ENCODE data around the gene ADAMTS6.

DNA sequence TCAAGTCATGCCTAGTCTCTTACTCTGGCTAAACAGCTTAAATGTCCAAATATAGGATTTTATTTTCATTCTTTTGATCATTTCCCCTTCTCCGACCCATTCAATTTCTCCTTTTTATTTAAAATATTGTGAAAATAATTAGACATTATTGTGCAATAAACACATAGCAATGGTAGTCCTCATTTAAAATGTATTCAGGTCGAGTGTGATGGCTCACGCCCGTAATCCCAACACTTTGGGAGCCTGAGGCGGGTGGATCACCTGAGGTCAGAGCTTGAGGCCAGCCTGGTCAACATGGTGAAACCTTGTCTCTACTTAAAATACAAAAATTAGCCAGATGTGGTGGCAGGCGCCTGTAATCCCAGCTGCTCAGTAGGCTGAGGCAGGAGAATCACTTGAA is 26.7 kb downstream of the ADAMTS6 start:
- TF ChIP-seq, protein P1, sequence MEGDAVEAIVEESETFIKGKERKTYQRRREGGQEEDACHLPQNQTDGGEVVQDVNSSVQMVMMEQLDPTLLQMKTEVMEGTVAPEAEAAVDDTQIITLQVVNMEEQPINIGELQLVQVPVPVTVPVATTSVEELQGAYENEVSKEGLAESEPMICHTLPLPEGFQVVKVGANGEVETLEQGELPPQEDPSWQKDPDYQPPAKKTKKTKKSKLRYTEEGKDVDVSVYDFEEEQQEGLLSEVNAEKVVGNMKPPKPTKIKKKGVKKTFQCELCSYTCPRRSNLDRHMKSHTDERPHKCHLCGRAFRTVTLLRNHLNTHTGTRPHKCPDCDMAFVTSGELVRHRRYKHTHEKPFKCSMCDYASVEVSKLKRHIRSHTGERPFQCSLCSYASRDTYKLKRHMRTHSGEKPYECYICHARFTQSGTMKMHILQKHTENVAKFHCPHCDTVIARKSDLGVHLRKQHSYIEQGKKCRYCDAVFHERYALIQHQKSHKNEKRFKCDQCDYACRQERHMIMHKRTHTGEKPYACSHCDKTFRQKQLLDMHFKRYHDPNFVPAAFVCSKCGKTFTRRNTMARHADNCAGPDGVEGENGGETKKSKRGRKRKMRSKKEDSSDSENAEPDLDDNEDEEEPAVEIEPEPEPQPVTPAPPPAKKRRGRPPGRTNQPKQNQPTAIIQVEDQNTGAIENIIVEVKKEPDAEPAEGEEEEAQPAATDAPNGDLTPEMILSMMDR (conservative IDR thresholded peaks at IDR 0.05; ENCODE audit: low read depth in 2 of 2) = no peak
- no peak for TF ChIP-seq EZH2 (IDR thresholded peaks at IDR 0.05; ENCODE audit: low read depth, unreplicated experiment)
- TF ChIP-seq, protein P2, sequence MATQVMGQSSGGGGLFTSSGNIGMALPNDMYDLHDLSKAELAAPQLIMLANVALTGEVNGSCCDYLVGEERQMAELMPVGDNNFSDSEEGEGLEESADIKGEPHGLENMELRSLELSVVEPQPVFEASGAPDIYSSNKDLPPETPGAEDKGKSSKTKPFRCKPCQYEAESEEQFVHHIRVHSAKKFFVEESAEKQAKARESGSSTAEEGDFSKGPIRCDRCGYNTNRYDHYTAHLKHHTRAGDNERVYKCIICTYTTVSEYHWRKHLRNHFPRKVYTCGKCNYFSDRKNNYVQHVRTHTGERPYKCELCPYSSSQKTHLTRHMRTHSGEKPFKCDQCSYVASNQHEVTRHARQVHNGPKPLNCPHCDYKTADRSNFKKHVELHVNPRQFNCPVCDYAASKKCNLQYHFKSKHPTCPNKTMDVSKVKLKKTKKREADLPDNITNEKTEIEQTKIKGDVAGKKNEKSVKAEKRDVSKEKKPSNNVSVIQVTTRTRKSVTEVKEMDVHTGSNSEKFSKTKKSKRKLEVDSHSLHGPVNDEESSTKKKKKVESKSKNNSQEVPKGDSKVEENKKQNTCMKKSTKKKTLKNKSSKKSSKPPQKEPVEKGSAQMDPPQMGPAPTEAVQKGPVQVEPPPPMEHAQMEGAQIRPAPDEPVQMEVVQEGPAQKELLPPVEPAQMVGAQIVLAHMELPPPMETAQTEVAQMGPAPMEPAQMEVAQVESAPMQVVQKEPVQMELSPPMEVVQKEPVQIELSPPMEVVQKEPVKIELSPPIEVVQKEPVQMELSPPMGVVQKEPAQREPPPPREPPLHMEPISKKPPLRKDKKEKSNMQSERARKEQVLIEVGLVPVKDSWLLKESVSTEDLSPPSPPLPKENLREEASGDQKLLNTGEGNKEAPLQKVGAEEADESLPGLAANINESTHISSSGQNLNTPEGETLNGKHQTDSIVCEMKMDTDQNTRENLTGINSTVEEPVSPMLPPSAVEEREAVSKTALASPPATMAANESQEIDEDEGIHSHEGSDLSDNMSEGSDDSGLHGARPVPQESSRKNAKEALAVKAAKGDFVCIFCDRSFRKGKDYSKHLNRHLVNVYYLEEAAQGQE (IDR thresholded peaks at IDR 0.05; ENCODE audit: unreplicated experiment) = no peak
- no peak for TF ChIP-seq ZNF331 (CRISPR knock-in tag; IDR thresholded peaks at IDR 0.05; ENCODE audit: low read depth)
- no peak for TF ChIP-seq JUNB (IDR thresholded peaks at IDR 0.05; ENCODE audit: unreplicated experiment)
- TF ChIP-seq POLR2AphosphoS5 (IDR thresholded peaks at IDR 0.05; ENCODE audit: low read depth) = no peak
- no peak for TF ChIP-seq EZH2phosphoT487 (IDR thresholded peaks at IDR 0.05; ENCODE audit: unreplicated experiment)
- TF ChIP-seq, protein P3, sequence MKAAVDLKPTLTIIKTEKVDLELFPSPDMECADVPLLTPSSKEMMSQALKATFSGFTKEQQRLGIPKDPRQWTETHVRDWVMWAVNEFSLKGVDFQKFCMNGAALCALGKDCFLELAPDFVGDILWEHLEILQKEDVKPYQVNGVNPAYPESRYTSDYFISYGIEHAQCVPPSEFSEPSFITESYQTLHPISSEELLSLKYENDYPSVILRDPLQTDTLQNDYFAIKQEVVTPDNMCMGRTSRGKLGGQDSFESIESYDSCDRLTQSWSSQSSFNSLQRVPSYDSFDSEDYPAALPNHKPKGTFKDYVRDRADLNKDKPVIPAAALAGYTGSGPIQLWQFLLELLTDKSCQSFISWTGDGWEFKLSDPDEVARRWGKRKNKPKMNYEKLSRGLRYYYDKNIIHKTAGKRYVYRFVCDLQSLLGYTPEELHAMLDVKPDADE (IDR thresholded peaks at IDR 0.05) = no peak
- no peak for TF ChIP-seq CREB1 (CRISPR knock-in tag; IDR thresholded peaks at IDR 0.05; ENCODE audit: low read depth)

All from GM23338 (cell line).